OCI-LY3 (cell line): ENCODE results near the gene EPHB1.

Experiments used
- CTCF ChIP-seq: fragments of 200-600, 300-600 bp; sonication (generic); IDR thresholded peaks from 2 replicates; pipeline ENCODE4 v1.5.1; 2014; ENCODE audit warnings: antibody characterized with exemption, low read length, low read depth
- EZH2phosphoT487 ChIP-seq: fragments of 200-600 bp; shearing (Covaris generic); IDR thresholded peaks from 2 replicates; pipeline ENCODE4 v1.6.1; 2018; ENCODE audit warnings: antibody characterized with exemption, mixed run types, low read depth

DNA sequence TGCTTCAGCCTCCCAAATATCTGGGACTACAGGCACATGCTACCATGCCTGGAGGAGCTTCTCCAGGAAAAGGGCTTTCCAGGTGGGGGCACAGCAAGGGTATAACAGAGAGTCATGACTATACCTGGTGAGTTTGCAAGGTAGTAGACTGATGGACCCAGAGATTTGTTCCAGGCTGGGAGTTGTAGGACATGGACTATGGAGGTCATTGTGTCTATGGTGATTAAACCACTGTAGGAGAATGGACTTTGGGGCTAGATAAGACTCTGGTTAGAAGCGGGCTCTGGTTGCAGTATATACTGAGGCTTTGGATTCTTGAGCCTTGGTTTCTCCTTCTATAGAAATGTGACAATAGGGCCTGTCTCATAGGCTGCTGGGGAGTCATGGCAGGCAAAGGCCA is 104.7 kb downstream of the EPHB1 start:
- TF ChIP-seq CTCF (no peak), EZH2phosphoT487 (no peak)
